PC-9 (cell line): ENCODE data around the gene NFKBIE.

Source experiments
- EZH2 ChIP-seq: fragments of 200-600 bp; sonication (generic); IDR thresholded peaks from 2 replicates; pipeline ENCODE4 v1.8.0; 2017; ENCODE audit warnings: antibody characterized with exemption, low read depth
- TF ChIP-seq, protein P1 (sequence below): fragments of 200-600 bp; sonication (generic); conservative IDR thresholded peaks from 2 replicates; pipeline ENCODE4 v1.6.1; 2017; ENCODE audit warnings: mixed run types, antibody characterized with exemption, mild to moderate bottlenecking, moderate library complexity

DNA sequence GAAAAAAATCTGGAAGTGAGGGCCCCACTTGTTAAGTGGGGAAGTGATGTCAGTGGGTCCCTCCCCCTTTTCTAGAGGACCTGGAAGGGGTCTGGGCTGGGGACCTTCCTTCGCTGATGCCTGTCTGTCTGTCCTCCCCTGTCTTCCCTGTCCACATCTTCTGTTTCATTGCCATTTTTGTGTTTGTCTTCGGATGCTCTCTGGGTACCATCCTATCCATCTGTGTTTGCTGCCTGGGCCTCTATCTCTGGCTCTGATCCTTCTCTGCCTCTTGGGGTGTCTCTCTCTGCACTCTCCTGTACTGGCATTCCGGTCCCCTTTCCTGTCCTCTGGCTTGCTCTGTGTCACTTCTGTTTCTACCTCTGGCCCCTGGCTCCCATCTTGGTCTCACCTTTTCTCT, 7.2 kb upstream of the NFKBIE start:
- TF ChIP-seq, protein P1, sequence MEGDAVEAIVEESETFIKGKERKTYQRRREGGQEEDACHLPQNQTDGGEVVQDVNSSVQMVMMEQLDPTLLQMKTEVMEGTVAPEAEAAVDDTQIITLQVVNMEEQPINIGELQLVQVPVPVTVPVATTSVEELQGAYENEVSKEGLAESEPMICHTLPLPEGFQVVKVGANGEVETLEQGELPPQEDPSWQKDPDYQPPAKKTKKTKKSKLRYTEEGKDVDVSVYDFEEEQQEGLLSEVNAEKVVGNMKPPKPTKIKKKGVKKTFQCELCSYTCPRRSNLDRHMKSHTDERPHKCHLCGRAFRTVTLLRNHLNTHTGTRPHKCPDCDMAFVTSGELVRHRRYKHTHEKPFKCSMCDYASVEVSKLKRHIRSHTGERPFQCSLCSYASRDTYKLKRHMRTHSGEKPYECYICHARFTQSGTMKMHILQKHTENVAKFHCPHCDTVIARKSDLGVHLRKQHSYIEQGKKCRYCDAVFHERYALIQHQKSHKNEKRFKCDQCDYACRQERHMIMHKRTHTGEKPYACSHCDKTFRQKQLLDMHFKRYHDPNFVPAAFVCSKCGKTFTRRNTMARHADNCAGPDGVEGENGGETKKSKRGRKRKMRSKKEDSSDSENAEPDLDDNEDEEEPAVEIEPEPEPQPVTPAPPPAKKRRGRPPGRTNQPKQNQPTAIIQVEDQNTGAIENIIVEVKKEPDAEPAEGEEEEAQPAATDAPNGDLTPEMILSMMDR: no peak
- TF ChIP-seq EZH2: no peak
